ENCODE results near the gene NIN.
"Not testable (repeated sequence)": the region's sequence is repeated elsewhere in the genome, so short reads cannot be mapped to it uniquely, and the experiment has no call there.

NIN gene

DNA sequence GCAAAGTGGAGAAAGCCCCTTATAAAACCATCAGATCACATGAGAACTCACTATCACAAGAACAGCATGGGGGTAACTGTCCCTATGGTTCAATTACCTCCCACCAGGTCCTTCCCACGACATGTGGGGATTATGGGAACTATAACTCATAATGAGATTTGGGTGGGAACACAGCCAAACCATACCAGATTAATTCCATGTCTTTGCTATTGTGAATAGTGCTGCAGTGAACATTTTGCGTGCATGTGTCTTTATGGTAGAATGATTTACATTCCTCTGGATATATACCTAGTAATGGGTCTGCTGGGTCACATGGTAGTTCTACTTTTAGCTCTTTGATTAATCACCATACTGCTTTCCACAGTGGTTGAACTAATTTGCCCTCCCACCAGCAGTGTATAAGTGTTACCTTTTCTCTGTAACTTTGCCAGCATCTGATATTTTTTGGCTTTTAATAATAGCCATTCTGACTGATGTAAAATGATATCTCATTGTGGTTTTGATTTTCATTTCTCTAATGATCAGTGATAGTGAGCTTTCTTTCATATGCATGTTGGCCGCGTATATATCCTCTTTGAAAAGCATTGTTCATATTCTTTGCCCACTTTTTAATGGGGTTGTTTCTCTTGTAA lies 133.2 kb downstream of the NIN start:
- no peak for DNase-seq

DNA sequence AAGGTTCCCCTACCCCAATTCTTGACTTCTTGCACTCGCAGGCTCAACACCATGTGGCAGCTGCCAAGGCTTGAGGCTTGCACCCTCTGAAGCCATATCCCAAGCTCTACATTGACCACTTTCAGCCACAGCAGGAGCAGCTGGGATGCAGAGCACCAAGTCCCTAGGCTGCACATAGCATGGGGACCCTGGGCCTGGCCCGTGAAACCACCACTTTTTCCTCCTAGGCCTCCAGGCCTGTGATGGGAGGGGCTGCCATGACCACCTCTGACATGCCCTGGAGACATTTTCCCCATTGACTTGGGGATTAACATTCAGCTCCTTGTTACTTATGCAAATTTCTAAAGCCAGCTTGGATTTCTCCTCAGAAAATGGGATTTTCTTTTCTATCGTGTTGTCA lies 136.7 kb downstream of the NIN start:
- not testable (repeated sequence) for DNase-seq

DNA sequence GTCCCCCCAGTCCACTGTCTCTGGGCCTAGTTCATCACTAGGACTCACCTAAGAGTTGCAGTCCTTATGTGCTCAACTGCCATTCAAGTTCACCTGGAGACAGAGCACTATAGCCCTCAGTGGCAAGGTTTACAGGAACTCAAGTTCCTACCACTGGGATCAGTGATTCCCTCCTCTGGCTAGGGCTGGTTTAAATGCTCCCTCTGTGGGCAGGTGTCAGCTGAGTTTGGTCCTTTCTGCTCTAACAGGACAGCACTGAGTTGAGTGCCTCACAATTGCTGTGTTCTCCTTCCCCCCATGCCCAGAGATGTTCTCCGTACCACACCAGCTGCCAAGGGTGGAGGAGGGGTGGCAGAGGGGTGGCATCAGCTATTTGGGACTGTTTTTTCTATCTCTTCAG lies 142.1 kb downstream of the NIN start:
- DNase-seq, result no peak

DNA sequence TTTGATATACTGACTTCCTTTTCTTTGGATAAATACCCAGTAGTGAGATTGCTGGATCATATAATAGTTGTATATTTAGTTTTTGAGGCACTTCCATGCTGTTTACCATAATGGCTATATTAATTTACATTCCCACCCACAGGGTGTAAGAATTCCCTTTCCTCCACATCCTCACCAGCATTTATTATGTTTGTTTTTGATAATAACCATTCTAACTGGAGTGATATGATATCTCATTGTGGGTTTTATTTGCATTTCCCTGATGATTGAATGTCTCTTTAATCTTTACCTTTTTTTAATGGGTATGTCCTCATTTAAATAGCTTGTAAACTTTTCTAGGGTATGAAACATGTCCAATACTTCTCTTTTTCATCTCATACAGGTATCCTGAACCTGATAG lies 151.3 kb downstream of the NIN start:
- DNase-seq, result no peak

DNA sequence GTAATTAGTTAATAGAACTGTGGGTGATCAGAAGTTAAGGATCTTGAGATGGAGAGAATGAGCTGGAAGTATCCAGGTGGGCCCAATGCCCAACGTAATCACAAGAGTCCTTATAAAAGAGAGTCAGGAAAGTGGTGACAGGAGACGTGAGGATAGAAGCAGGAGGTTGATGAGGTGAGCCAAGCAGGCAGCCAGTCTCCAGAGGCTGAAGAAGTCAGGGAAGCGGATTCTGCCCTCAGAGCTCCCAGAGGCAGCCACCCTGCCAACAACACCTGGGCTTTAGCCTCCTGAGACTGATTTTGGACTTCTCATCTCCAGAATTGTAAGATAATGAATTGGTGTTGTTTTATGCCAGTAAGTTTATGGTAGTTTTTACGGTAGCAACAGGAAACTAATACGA lies 152.8 kb downstream of the NIN start:
- DNase-seq, result no peak

DNA sequence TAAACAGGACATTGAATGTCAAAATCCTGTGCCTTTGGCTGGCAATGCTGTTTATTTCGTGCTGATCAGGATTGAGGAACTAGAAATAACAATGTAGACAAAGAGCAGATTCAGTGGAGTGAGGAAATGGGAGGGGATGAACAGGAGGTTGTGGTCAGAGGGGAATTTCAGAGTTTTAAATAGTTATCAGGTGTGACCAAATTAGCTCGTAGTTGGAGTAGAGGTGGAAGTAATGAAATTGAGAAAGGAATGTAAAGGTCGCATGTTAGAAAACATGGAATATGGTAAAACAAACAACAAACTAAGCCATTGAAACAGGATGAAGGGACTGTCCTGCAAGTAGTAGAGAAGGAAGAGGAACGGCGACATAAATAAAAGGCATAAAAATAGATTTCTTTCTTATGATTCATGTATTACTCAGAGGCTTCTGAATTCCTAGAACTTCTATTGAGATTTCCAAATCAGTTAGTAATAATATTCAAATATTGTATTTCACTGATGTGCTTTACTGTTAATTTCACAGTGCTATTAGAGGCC lies 153.4 kb downstream of the NIN start:
- no peak for DNase-seq

DNA sequence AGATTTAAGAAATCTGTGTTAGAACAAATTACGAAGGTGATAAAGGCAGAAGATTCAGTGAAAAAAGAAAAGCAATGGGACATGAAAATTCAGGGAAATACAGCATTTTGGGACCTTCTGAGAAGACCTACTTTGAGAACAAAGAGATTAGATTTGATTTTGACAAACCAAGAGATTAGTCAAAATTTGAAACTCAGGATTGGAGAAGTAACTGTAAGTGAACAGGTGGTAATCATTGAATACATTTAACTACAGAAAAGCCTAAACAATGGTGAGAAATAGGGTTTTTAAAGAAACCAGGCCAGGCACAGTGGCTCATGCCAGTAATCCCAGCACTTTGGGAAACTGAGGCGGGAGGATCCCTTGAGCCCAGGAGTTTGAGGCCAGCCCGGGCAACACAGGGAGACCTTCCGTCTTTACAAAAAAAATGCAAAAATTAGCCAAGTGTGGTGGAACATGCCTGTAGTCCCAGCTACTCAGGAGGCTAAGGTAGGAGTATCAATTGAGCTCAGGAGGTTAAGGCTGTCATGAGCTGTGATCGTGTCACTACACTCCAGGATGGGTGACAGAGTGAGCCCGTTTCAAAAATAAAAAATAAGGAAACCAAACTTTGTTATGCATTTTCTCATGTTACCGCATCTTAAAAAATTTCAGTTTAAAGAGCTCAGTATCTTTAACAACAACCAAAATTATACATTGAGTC lies 154.0 kb downstream of the NIN start:
- DNase-seq, result no peak

DNA sequence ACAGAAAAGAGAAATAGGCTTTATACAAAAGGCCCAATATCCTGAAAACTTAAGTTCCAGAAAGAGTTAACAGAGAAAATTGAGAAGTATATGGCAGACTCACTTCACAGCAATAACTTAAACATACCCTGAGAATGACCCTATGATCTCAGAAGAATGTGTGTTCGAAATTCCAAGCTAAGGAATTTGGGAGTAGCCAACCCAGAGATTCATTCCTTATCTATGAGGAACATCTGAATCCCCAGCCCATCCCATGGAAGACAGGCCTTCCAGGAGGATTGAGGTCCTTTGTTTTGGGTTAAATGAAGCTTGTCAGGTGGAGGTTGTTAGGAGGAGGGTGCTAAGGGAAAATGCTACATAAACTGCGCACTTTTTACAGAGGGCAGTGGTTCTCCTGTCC lies 155.4 kb downstream of the NIN start:
- DNase-seq, result no peak

DNA sequence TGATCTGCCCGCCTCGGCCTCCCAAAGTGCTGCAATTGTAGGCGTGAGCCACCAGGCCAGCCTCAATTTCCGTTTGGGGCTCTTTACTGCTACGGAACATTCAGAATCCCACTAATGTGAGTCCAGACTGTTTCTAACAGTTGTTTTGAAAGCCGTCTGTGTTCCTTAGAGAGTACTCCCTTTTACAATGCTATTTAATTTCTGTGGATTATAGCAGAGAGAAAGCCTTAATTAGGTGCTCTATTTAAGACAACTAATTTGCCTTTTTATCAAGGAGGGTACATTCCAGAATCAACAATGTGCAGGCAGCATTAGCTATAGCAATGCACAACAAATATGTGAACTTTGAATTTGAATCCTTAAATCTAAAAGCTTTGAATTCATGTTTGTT lies 160.1 kb downstream of the NIN start:
- DNase-seq, result no peak

DNA sequence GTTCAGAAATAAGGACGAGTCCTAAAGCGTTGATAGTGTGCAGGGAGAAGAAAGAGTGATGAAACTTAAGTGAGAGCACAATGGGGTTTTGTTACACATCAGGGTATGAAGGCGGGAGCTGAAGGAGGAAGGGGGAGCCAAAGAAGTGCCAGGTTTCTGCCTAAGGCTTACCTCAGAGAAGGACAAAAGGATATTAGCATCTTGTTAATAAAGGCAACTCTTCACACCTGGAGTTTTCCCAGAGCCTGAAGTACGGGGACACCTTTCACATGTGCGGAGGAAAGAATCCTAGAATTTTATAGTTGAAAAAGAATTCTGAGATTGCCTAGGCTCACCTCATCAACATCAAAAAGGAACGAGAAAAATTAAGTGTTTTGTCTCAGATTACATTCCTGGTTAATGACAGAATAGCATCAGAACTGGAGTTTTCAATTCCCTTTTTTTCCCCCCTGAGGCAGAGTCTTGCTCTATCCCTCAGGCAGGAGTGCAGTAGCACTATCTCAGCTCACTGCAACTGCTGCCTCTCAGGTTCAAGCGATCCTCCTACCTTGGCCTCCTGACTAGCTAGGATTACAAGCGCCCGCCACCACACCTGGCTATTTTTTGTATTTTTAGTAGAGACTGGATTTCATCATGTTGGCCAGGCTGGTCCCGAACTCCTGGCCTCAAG lies 160.6 kb downstream of the NIN start:
- DNase-seq, result no peak
